Cardiac septum (tissue), 1 donor: Measurements from ENCODE around the gene NECTIN4. TPM values are rescaled to one million over a fixed set of nuclear protein-coding genes. Genes with fewer than 3 reads are reported as not detected.
A peak's percentile ranks its signal among the peaks of the same experiment; 100 is the strongest.
"Not testable (repeated sequence)": the region's sequence is repeated elsewhere in the genome, so short reads cannot be mapped to it uniquely, and the experiment has no call there.

ENCODE experiments used
- DNase-seq: peaks from one replicate; pipeline ENCODE4 v3.0.0-alpha.2; 2020; ENCODE audit warnings: low spot score
- intact Hi-C: fragments of 100-400 bp; cut with DNase I; formaldehyde crosslinking; loops from one replicate; pipeline ENCODE4 v1.14.0; 2022
- total RNA-seq: library from RNA; stranded (reverse); fragmentation: NEBNext Ultra II Directional; extraction: Animal tissue kit (Norgen Biotek cat#: 25700); gene quantifications from one replicate; pipeline ENCODE4 v1.2.1, GENCODE V29; 2021
- donor health status: DM: no; HTN: no; CAD: no.

NECTIN4 gene
- total RNA-seq, 1 donor from 2014 or later, result not detected

DNA sequence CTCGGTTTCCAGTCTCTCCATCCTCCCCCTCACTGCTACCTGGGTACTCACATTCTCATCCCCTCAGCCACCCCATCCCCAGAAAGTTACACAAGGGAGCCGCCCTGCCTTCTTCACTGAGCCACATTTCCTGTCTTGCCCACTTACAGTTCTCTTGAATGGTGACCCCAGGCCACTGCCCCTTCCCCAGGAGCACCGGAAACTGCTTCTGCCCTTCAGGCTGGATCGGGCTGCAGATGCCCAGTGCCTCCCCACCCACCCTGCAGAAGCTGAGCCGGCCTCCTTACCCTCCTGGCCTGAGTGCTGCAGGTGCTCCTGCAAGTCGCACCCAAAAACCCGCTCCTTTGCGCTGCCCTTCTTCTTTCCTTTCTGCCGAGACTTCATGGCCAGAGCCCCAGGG, 20.1 kb downstream of the NECTIN4 start:
- intact Hi-C loops, result no loop called here
- DNase-seq, result no peak

DNA sequence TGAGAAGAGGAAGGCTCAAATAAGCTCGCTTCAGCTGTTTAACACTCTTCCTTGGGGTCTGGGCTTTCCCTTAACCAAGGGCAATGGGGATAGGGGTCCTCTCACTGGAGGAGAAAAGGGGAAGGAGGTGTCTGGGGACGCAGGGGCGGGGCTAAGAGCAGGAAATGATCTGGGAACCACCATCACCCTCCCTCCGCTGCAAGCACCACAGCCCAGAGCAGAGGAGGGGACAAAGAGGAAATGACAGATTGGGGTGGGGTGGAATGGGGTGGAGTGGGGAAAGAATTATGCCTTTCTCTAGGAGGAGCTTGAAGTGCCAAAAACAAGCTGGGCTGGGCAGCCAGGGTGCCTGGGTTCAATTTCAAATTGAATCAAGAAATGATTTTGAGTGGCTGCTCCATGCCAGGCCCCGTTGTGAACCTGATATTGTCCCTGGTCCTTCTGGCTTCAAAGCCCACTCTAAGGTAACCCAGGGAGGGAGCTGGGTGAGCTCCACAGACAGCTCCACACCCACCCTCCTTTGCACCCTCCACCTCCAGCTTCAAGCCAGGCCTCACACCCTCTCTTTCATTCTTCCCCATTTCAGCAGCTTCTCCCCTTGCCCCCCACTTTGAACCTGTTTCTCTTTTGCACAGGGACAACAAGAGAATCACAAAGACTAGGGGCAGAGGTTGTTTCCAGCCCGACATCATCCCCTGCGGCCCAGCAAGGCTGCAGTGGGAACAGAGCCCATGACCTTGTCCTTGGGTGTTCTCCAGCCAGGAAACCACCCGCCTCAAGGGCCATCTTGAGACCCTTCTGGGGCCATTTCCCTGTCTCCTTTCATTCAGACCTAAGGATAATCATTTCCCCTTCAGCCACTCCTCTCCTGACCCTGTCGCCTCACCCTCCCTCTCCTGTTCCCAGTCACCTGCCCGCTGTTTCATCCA, 20.8 kb downstream of the NECTIN4 start:
- DNase-seq, result peak; percentile 89
- intact Hi-C loops, result no loop called here

DNA sequence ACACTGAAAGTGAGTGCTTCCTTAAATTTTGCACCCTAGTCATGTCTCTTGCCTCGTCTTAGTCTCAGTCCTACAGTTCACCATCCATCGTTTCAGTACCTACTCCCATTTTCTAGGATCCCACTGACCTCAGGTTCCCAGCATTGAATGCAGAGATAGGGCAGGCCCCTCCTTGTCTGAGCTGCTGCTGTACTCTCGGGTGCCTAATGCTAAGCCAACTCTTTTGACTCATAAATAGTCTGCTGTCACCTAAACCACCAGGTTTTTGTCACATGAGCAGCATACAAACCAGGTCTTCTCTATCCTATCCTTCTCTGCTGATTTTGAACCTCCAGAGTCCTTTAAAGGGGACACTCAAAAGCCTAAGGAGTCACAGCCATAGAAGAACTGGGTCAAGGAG, 22.7 kb downstream of the NECTIN4 start:
- no peak for DNase-seq
- intact Hi-C loops, result no loop called here

DNA sequence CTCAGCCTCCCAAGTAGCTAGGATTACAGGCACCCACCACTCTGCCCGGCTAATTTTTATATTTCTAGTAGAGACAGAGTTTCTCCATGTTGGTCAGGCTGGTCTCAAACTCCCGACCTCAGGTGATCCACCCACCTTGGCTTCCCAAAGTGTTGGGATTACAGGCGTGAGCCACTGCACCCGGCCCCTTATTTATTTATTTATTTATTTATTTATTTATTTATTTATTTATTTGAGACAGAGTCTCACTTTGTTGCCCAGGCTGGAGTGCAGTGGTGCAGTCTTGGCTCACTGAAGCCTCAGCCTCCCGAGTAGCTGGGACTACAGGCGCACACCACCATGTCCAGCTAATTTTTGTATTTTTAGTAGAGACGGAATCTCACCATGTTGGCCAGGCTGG, 23.7 kb downstream of the NECTIN4 start:
- intact Hi-C loops, DNase-seq: not testable (repeated sequence)

DNA sequence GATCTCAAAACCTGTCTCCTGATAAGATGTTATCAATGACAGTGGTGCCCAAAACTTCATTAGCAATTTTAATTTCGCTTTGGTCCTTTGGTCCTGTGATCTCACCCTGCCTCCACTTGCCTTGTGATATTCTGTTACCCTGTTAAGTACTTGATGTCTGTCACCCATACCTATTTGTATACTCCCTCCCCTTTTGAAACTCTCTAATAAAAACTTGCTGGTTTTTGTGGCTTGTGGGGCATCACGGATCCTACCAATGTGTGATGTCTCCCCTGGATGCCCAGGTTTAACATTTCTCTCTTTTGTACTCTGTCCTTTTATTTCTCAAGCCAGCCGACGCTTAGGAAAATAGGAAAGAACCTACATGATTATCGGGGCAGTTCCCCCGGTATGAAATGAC, 25.4 kb downstream of the NECTIN4 start:
- DNase-seq, intact Hi-C loops: not testable (repeated sequence)

DNA sequence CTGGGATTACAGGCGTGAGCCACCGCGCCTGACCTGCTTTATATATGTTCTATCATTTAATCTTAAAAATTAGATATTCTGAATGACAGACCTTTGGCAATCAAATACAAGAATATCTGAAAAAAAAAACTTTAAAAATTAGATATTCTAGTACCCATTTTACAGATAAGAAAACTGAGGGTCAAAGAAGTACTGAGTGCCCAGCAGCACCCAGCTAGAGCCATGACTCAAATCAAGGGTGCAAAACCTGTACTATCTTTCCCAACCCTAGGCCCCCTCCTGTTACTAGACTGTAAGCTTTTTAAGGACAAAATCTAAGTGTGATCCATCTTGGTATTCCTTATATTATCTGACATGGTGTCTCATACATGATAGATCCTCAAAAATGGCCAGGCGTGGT, 27.9 kb downstream of the NECTIN4 start:
- intact Hi-C loops, result no loop called here
- no peak for DNase-seq

DNA sequence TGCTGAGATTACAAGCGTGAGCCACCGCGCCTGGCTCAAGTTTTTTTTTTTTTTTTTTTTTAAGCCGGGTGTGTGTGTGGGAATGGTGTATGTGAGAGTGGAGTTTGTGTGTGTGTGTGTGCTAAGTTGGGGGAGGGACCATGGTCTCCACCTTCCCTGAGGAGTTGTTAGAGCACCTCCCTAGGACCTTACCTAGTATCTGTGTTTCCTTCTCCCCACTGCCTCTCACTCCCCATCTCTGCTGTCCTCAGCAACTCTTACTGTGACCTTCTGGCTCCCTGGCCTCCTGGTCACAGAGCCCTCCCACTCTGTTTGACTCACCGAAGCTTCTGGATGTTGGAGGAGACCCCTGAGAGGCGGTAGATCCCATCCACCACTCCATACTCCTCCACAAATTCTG, 30.1 kb downstream of the NECTIN4 start:
- intact Hi-C loops, result no loop called here

DNA sequence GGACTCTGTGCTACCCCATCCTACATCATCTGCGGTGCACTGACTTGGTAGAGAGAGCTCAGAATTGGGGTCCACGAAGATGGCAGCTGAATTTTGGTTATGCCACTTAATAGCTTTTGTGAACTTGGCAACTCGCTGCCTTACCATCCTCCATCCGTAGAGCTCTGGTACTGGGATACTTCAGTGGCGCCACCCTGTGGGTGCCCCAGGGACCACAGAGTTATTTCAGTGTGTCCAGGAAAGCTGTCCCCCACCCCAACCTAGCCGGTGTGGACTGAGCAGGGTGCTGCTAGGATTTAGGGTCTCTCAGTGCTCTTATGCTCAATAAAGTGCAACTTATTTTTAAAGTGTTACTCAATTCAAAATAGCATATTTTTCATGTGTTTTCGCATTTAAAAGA, 34.6 kb downstream of the NECTIN4 start:
- intact Hi-C loops, result no loop called here
- peak; percentile 33 for DNase-seq

More for the DNA sequence above, 30.1 kb downstream of the NECTIN4 start:
- no peak for DNase-seq

DNA sequence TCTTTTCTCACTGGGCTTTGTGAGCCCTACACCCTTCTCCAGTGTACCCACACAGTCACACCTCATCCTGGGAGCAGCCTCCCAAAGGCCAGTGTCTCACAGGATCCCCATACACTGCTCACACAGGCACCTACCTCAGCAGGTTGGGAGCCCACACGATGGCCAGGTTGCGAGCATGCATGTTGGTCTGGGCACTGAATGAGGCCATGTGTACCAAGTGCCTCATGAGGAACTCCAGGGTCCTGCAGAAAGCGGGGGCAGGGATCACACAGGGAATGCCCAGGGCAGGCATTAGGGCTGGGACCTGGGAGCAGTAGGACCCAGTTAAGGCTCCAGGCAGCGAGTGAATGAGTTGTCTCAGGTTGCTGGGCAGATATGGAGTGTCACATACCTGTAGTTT, 35.1 kb downstream of the NECTIN4 start:
- peak; percentile 24 for DNase-seq
- intact Hi-C loops, result no loop called here

DNA sequence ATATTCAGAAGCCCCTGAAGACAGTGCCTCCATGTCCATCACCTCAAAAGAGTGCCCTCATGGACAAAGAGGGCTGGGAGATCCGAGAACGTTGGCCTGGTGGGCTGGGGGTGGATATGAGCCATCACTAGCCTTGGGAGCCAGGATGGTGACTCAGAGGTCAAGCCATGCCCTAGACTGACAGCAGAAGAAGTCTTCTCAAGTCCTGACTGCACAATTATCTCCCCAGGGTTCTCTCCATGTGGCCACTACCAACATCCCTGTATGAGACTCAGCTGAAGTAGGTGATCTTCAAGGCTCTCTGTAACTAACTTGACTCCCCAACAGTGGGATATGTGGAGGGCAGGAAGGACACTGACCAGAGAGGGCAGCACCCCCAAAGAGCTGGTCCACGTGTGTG, 36.5 kb downstream of the NECTIN4 start:
- intact Hi-C loops, result no loop called here
- no peak for DNase-seq

DNA sequence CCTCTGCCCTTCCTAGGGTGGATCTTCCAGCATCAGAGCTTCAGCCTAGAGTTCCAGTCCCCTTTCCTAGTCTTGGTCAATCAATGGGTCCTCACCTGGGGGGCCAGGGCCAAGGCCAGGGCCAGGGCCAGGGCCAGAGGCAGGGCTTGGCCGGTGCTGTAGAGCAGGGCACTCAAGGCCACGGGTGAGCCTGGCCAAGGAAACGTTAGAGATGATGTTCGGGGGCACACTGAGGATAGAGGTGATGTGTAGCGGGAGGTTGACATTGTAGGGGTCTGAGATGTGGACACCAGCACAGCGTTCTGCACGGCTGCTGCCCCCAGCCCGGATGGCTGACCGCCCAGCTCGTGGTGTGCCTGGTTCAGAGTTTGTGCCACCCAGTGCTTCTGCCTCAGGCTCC, 38.1 kb downstream of the NECTIN4 start:
- DNase-seq, result no peak
- intact Hi-C loops, result no loop called here

DNA sequence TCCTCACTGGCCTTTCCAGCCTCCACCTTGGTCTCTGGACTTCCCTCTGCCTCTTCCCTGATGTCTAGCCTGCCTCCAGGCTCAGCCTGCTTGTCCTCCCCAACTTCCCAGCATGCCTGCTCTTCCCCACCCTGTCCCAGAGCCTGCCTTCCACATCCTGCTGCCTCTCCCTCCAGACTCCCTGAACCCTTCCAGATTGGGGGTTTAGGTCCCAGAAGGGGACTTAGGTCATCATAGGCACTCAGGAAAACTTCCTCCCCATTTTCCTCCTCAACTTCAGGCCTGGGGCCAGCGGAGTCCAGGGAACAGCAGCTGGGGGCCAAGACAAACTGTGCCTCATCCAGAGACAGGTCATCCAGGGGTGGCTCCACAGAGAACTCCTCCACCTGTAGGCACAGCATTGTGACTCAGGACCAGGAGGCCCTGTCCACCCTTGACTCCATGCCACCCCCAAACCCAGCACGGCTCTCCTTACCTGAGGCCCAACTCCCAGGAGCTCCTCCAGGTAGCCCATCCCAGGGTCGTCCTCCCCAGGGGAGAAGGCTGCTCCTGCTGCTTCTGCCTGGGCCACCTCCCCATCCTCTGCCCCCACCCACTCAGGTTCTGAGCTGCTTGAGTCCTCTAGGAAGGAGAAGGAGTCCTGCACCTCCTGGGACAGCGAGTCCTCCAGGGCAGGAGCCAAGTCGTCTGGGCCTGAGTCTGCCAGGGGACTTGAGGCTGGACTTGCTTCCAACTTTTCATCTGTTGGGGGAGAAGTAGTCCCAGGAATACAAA, 40.2 kb downstream of the NECTIN4 start:
- intact Hi-C loops, result loop anchor here (5.0 to 10.0 kb wide), 2 partner anchors 48 to 54 kb away; partner anchors contain the start of gene KLHDC9
- no peak for DNase-seq

DNA sequence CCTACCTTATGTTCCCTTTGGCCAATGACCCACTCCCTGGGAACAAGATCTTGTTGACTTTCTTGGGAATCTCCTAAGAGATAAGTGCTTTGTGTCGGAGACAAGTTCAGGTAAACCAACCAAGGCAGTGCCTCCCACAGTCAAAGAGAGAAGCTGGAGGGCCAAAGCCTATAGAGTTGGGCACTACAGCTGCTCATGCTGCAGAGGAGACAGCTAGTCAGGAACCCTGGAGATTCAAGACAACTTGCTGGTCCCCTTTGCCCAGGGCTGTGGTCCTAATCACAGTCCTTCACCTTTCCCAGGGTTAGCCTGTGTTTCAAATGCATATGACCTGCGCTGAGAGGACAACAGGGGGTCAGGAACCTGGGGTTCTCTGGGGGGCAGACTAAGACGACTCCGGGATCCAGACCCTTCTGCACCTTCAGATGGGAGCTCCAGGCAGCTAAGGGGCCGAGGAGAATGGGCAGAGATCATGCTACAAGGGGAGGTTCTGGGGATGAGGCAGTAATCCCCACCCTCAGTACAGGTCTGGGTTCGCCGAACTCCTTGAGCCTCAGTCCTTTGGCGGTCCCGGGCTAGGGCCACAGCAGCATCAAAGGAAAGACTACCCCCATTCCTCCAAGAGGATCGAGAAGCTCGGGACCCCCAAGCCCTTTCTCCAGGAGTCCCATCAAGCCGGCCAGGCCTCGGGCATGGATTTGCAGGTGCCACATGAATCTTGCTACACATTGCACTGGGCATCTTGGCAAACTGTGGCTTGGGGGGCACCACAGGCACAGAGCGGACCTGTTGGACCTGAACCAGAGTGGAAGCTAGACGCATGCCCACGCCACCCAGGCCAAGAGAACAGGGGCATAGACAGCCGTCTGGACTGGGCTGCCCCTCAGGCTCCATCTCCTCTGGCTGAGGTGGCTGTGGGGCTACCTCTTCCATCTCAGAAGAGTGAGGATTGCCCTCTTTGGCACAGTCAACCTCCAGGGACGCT, 41.6 kb downstream of the NECTIN4 start:
- no peak for DNase-seq
- intact Hi-C loops, result loop anchor here (2.0 to 10.0 kb wide), 3 partner anchors 50 to 85 kb away; partner anchors contain the start of genes DEDD and KLHDC9

DNA sequence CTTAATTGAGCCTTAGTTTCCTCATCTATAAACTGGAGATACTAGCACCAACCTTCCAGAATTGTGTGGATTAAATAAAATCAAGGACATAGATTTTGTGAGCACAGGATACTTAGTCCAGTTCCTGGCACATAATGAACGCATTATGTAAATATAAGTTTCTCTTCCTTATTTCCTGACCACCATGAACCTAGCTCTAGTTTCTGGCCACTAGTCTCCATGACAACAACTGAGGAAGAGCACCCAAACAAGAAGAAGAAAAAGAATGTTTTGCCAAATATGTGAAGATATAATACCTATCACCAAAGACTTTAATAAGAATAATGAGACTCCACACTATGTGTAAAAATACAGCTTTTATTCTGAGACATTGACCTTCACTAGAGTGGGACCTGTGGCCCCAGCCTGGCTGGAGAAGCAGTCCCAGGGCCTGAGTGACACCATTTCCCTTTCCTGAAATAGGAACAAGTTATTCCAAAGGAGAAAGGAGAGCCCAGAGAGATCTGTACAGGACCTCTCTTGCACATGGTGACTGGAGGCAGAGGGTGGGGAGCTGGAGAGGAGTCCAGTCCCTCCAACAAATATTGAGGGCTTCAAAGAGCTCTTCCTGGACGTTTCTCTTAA, 42.6 kb downstream of the NECTIN4 start:
- no peak for DNase-seq
- intact Hi-C loops, result loop anchor here (2.0 to 10.0 kb wide), 3 partner anchors 51 to 86 kb away; partner anchors contain the start of genes DEDD and KLHDC9

DNA sequence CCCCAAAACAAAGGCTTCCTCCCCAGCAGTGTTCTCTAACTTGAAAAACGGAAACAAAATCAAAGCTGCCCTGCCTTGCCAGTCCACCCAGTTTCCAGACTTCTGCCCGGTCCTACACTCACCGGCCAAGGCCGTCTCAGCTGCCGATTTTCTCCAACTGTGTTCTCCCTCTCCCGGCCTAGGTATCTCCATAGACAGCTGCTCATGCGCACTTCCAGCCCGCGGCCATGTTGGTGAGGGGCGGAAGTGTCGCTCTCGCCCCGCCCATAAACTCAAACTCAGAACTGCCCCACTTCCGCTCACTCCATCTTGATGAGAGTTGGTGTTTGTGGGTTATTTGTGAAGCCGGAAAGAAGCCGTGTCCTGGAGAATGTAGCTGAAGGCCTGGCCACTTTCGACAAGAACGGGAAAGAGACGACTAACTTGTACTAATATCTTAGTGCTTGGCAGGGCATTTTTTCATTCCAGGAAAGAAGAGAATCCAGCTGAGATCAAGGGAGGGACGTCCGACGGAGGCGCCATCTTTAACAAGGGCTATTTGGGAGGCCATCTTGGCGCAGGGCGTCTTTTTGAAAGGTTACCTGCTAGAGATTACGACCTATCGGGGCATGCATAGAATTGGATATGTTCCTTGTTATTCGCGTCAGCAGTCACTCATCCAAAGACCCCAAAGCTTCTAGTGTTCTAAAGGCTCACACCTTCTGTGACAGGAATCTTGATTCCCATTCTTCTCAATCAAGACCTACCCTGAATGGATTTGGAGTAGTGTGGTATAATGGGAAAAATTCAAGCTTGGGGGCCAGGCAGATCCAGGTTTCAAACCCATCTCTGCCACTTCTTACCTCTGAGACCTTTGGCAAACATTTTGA, 43.4 kb downstream of the NECTIN4 start, which contains the start of gene USF1:
Gene USF1, minus strand, starts transcription at position 242 of the 869 bp plus-strand sequence. CDS start 2,702 bp downstream, outside the sequence.
- peak; percentile 96 for DNase-seq
- intact Hi-C loops, result loop anchor here (2.0 to 10.0 kb wide), 3 partner anchors 51 to 87 kb away; partner anchors contain the start of genes DEDD and KLHDC9

DNA sequence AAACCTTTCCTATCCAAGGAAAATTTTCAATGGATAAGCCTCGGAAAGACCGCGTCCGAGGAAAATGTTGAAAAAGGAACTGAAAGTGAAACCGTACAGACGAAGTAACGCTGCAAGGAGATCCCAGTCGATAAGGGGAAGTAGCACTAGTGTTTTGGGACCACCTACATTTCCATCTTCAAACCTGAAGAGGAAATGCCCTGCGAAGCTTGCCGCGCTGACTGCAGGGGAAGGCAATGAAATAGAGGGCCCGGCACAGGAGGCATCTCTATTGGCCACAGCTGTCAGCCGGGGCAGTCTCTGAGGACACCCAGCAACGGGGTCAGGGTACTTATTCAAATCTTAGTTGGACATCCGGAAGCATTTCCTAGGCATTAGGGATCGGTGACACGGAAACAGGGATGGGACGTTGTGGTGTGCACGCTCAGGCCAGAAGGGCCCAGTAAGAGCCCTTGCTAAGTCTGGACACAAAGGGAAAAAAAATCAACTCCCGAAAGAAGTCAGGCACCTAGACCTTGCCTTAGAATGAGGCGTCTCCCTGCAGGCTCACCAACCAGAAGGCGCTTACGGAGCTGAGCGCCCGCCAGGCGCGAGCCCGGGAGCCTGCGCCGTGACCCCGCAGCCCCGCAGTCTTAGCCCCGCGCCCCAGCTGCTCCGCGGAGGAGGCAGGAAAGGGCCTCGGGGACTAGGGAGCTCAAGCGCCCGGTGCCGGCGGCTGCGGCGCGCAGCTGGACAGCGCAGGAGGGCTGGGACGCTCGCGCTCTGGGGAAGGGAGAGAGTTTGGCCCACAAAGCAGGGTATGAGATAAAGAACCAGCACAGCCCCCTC, 44.2 kb downstream of the NECTIN4 start:
- peak; percentile 82 for DNase-seq
- intact Hi-C loops, result loop anchor here (5.0 to 10.0 kb wide), 2 partner anchors 50 to 52 kb away; partner anchors contain the start of gene KLHDC9

DNA sequence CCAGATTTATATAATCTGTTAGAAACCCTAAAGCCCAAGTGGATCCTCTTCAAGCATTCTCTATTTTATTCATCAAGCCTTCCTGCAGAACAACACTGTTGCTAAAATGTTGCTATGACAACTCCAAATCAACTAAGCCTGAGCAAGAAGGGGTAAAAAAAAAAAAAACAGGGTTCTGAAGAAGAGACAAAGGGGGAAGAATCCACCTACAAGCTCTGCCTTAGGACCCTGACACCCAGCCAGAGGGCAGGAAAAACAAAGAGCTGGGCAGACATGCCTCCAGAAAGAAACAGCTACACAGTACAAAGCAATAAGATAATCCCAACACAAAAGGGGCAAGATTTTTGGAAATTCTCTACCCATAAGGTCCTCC, 44.8 kb downstream of the NECTIN4 start:
- intact Hi-C loops, result loop anchor here (10.0 kb wide), 1 partner anchor 50 kb away; no protein-coding TSS in a partner anchor
- no peak for DNase-seq
